Inflammatory macrophage treated with lipopolysaccharide for 4 hours (primary cell): ENCODE measurements around the gene GALNT18.

Experiments used
- DNase-seq: peaks from one replicate; pipeline ENCODE4 v3.0.0-alpha.2; 2020

The GALNT18 gene

DNA sequence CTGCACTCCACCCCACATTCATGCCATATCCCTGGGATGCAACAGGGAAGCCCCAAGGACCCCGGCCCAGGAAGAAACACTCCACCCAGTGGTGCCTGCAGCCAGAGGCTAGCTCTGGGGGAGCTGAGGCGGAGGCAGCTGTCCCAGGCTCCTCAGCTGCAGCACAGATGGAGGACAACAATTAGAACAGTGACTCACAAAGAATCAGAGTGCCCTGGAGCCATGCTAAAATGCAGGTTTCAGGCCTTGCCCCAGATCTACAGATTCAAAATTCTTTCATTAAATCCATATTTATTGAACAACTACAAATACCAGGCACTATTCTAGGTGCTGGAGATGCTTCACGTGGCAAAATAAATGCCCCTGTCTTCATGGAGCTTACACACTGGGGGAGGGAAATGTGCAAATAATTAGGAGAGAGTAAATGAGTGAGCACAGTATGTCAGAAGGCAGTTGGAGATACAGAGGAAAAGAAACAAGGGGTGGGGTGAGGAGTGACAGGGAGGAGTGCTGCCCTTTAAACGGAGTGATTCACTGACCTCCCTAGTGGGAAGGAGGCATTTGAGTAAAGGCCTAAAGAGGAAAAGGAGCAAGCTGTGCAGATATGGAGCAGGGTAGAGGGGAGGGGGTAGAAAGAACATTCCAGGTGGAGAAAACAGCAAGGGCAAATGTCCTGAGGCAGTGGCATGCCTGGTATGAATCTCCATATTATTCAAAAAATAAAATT lies 195.4 kb downstream of the GALNT18 start:
- DNase-seq = no peak

GRCh38 chr11:11425806-11426205 lies 196.0 kb downstream of the GALNT18 start:
- DNase-seq = no peak

DNA sequence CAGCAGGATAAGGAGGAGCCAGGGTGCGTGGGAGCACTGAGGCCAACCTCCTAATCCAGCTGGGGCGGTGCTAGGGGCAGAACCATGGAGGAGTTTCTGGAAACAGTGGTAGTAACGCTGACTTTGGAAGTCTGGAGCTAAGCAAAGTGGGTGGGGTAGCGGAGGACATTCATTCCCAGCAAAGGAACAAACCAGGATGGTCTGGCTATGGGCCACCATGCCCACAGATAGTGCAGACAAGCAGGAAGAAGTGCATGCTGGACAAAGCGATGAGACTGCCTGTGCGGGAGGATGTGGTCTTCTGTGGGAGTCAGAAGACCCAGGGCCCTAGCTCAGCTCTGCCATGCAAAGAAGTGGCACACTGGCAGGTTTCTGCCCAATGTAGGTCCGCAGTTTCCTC lies 197.1 kb downstream of the GALNT18 start:
- no peak for DNase-seq

DNA sequence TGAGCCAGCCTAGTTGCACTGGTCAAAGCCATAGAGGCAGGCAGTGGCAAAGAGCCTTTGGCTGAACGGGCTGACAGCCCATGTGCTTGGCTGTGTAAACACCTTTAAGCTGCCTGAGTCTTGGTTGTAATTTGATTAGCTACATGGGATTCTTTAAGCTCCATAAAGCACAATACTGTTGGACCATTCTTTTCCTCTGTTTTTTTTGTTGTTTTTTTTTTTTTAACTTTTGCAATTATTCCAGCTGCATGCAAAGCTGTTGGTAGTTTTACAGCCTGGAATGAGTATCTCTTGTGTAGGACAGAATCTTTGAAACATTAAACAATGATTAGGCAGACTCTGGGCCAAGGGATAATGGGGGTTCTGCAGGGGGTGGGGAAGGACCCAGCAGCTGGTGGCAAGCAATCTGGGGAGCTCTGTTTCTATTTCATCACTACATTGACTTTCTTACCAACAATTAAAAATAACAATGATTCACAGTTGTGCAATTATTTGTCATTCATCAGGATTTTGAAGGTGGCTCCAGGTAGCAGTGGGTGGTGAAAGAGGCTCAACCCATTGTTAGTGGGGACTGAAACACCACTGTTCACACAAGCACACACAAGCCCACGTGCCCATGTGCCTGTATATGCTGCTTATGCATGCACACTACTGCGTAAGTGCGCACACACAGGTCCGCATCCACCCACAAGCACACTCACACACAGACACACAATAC lies 199.2 kb downstream of the GALNT18 start:
- DNase-seq = no peak

DNA sequence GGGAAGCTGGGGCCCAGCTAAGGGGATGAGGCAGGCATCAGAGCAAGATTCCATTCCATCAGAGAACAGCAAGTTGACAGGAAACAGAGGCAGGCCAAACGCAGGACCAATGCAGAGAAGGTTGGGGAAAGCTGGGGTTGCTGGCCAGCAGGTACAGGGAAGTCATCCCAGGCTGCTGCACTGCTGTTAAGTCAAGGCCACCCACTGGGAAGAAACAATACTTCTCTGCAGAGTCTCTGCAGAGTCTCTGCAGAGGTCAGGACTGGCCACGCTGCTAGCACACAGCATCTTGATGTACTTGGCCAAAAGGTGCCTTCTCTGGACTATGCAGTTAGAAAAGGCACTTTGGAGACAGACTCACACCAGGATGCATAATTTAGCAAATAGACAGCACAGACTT lies 200.3 kb downstream of the GALNT18 start:
- no peak for DNase-seq

GRCh38 chr11:11420899-11421285 lies 200.9 kb downstream of the GALNT18 start:
- DNase-seq = no peak

- DNase-seq = no peak
Measured at GRCh38 chr11:11420191-11420898, 201.5 kb downstream of the GALNT18 start.

GRCh38 chr11:11419747-11420146 lies 202.1 kb downstream of the GALNT18 start:
- no peak for DNase-seq

- DNase-seq = peak; percentile 51
Measured at GRCh38 chr11:11416917-11417316, 204.9 kb downstream of the GALNT18 start.

DNA sequence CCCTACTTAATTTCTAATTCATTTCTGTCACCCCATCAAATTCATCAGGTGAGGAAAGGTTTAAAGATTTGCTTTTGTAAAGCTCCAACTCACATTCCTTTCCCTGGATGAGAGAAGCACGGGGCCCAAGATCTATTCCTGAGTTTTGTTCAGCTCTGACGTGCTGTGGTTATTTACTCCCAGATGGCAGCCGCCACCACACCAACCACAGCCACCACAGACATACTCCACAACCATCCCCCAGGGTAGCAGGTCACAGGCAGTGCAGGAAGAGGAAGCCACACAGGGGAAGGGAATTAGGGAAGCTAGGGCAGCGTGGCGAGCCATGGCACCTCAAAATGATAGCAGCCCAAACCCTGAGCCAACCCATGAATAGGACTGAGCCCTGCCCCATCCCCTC lies 205.3 kb downstream of the GALNT18 start:
- peak; percentile 24 for DNase-seq

GRCh38 chr11:11415901-11416300 lies 205.9 kb downstream of the GALNT18 start:
- no peak for DNase-seq

DNA sequence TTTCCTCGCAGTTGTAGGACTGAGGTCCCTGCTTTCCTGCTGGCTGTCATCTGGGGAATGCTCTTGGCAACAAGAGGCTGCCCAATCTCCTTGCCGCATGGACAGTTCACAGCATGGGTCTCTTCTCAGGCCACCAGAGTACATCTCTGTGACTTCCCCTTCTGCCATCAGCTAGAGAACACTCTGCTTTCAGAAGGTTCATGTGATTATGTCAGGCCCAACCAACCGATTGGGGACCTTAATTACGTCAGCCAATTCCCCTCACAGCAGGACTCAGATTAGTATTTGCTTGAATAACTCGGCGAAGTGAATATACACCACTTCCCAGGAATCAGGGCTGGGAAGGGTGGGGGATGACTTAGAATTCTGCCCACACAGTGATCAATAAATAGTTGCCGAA lies 206.8 kb downstream of the GALNT18 start:
- DNase-seq = no peak

DNA sequence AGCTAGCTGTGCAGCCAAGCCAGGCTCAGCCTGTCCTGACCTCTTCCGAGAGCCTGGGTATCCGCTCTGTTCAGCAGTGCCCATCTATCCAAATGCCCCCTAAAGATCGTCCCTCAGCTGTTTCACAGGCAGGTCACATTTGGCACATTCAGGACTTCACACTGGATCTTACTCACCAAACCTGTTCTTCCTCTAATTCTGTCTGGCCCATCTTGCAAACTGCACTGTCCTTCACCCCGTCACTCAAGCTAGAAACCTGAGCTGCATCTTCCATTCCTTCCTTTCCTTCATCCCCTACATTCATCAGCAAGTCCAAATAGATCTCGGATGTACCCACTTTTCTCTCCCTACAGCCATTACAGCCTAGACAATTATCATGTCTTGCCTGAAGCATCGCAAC lies 208.0 kb downstream of the GALNT18 start:
- no peak for DNase-seq

GRCh38 chr11:11411401-11411985 lies 210.3 kb downstream of the GALNT18 start:
- DNase-seq = no peak

GRCh38 chr11:11409901-11410300 lies 211.9 kb downstream of the GALNT18 start:
- no peak for DNase-seq

DNA sequence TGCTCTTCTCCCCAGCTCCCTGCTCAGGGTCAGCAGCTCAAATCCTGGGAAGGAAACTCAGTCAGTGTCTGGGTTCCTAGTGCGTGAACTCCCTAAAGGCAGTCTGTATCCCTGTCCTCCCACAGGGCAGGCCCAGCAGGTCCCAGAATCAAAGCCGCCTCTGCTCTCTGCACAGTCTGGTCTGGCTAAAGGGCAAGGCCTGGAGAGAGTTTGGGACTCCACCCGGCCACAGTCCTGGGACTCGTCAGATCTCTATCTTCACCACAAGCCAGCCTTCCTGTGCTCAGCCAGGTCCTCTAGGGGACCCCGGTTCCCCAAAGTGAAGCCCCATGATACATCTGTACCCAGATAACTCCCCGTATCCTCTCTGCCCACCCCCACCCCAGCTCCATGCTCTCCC lies 212.6 kb downstream of the GALNT18 start:
- DNase-seq = no peak

DNA sequence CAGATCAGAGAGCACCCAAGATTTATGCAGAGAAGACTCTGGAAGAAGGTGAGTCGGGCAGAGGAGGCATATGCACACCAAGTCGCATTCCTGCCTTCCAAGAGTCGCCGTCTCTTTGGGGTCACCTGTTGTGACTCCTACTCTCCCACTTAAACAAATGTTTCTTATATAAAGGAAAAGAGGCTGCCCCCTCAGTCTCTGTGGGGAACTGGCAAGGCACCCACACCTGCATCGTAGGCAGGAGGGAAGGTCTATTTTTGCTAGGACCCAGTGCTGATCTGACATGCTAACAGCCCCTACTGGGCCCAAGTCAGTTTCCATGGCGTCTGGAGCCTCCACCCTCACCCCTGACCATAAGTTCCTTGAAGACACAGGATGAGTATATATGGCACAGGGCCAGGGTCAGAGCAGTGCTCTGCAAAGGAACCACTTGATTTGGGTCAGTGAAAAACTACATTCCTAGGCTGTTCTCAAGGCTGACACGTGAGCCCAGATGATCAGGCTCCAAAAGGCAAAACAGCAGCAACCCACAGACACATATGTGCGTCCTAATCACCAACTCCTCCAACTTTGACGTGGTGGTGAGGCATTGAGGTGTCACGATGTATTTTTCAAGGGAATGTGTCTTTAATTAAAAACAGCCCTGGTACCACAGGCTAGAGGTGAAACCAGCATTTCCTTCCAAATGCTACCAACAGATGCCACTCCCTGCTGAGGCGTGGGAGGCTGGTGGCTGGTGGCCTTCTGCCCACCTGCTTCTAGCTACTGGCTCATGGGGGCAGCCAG lies 213.2 kb downstream of the GALNT18 start:
- DNase-seq = no peak

GRCh38 chr11:11407763-11408084 lies 214.1 kb downstream of the GALNT18 start:
- DNase-seq = no peak

DNA sequence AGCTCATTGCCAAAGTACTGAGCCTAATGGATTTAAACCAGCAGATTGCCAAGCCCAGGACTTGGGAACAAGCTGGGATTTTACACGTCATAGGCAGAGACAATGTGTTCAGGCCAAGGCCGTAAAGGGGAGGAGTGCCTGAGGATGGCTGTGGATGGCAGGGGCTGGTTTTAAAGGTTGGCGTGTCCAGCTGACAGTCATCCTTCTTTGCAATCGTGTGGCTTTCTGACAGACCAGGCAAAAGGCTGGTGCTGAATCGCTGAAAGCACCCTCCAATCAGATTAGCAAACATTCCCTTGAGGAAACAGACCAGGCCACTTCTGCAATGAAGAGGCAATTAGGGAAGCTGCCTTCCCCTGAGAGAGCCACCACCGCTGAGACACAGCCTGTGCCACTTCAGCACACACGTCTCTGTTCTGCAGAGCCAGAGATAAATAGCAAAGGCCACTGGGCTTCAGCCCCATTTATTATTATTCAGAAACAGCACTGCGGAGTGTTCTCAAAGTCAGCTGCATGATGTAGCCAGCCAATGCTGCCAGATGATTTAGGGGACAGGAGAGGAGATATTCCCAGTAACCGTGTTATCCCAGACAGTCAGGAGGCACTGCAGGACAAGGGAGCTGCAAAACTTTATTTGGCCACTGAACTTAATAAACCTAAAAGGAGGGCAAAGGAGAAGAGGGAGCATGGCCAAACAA lies 214.6 kb downstream of the GALNT18 start:
- peak; percentile 20 for DNase-seq

GRCh38 chr11:11406652-11407051 lies 215.2 kb downstream of the GALNT18 start:
- no peak for DNase-seq

- no peak for DNase-seq
Measured at GRCh38 chr11:11403763-11404725, 217.8 kb downstream of the GALNT18 start.
